Epithelial cell of proximal tubule (primary cell): ENCODE measurements around the gene ANGEL1. TPM values are rescaled to one million over a fixed set of nuclear protein-coding genes. Genes with fewer than 3 reads are reported as not detected.

Experiments
- DNase-seq: peaks from one replicate; pipeline ENCODE4 v3.0.0-alpha.2; 2011; ENCODE audit warnings: low read depth
- H3K4me3 ChIP-seq: 2 replicates; pipeline ENCODE4 v1.5.1; 2011; ENCODE audit warnings: low read depth, mild to moderate bottlenecking, low read length
- CTCF ChIP-seq: conservative IDR thresholded peaks from 2 replicates; pipeline ENCODE4 v1.5.1; 2012; ENCODE audit warnings: low read depth, mild to moderate bottlenecking, low read length
- total RNA-seq: library from RNA; depleted of rRNA; stranded (reverse); fragments of >200 nt; gene quantifications from 2 replicates; pipeline ENCODE4 v1.2.3, GENCODE V29; 2015

Gene ANGEL1
- total RNA-seq, 1 donor from 2014 or later = 7.8 TPM

GRCh38 chr14:76808011-76808410, 4.7 kb downstream of the ANGEL1 start:
- no peak for TF ChIP-seq CTCF
- H3K4me3 ChIP-seq = no peak overlapping the region

GRCh38 chr14:76806446-76806845, 6.2 kb downstream of the ANGEL1 start:
- no peak for DNase-seq
- no peak for TF ChIP-seq CTCF
- H3K4me3 ChIP-seq = no peak overlapping the region

More at GRCh38 chr14:76808011-76808410, 4.7 kb downstream of the ANGEL1 start:
- no peak for DNase-seq

GRCh38 chr14:76793956-76794355, 18.7 kb downstream of the ANGEL1 start:
- no peak for DNase-seq
- TF ChIP-seq CTCF = no peak
- no peak overlapping the region for H3K4me3 ChIP-seq

- TF ChIP-seq CTCF = no peak
- DNase-seq = no peak
- no peak overlapping the region for H3K4me3 ChIP-seq
These were observed 19.4 kb downstream of the ANGEL1 start for GRCh38 chr14:76793324-76793723.

GRCh38 chr14:76792422-76792821, 20.3 kb downstream of the ANGEL1 start:
- TF ChIP-seq CTCF = no peak
- no peak for DNase-seq

GRCh38 chr14:76786601-76787000, 26.1 kb downstream of the ANGEL1 start:
- no peak for DNase-seq
- no peak for TF ChIP-seq CTCF

More at GRCh38 chr14:76792422-76792821, 20.3 kb downstream of the ANGEL1 start:
- H3K4me3 ChIP-seq = no peak overlapping the region

GRCh38 chr14:76784881-76785280, 27.8 kb downstream of the ANGEL1 start:
- peak; percentile 87 for TF ChIP-seq CTCF
- DNase-seq = no peak
- no peak overlapping the region for H3K4me3 ChIP-seq

More at GRCh38 chr14:76786601-76787000, 26.1 kb downstream of the ANGEL1 start:
- H3K4me3 ChIP-seq = no peak overlapping the region
